PC-9 (cell line): ENCODE measurements around the gene NAGA. TPM values are rescaled to one million over a fixed set of nuclear protein-coding genes. Genes with fewer than 3 reads are reported as not detected.

ENCODE experiments used
- BruUV-seq: library from RNA; stranded (reverse); fragments of 400-500 nt; replicated peaks from 2 replicates; lab custom pipeline; 2021; lab: Mats Ljungman, UMichigan
- CTCF ChIA-PET: fragments of 300-600 bp; sonication (Branson Sonifier 250); formaldehyde crosslinking; loops from one replicate; lab custom pipeline; 2022; ENCODE audit warnings: antibody characterized with exemption; lab: Charles Lee
- POLR2A ChIA-PET: fragments of 300-600 bp; sonication (Branson Sonifier 250); formaldehyde crosslinking; loops from one replicate; lab custom pipeline; 2022; ENCODE audit warnings: antibody characterized with exemption; ENCODE audit not compliant: unreplicated experiment; lab: Charles Lee
- DNase-seq, 2 experiments: peaks; one replicate each; pipeline versions ENCODE4 v3.0.0 to v3.0.0-alpha.2; 2015 to 2022; ENCODE audit warnings: mixed read lengths in 1 of 2
- H2AFZ ChIP-seq: fragments of 200-600 bp; sonication (generic); 2 replicates; pipeline ENCODE4 v1.8.1; 2017; ENCODE audit warnings: antibody characterized with exemption
- H3F3A ChIP-seq: fragments of 200-600 bp; sonication (generic); 2 replicates; pipeline ENCODE4 v1.8.1; 2017; ENCODE audit warnings: antibody characterized with exemption, mild to moderate bottlenecking, low read depth; ENCODE audit not compliant: insufficient read depth
- H3K27ac ChIP-seq: fragments of 200-600 bp; sonication (generic); 2 replicates; pipeline ENCODE4 v1.6.1; 2016; ENCODE audit warnings: mixed run types
- H3K27me3 ChIP-seq: fragments of 200-600 bp; sonication (generic); 2 replicates; pipeline ENCODE4 v1.6.1; 2016; ENCODE audit warnings: low read depth, mixed run types; ENCODE audit not compliant: insufficient read depth
- H3K36me3 ChIP-seq: fragments of 200-600 bp; sonication (generic); 2 replicates; pipeline ENCODE4 v1.6.1; 2016; ENCODE audit warnings: low read depth, mixed run types
- H3K4me1 ChIP-seq: fragments of 200-600 bp; sonication (generic); replicated peaks from 2 replicates; pipeline ENCODE4 v1.6.1; 2016; ENCODE audit warnings: mixed run types; ENCODE audit not compliant: insufficient read depth
- H3K4me2 ChIP-seq: fragments of 200-600 bp; sonication (generic); 2 replicates; pipeline ENCODE4 v1.6.1; 2017; ENCODE audit warnings: mixed run types
- H3K4me3 ChIP-seq: fragments of 200-600 bp; sonication (generic); 2 replicates; pipeline ENCODE4 v1.6.1; 2016; ENCODE audit warnings: mixed run types
- H3K79me2 ChIP-seq: fragments of 200-600 bp; sonication (generic); 2 replicates; pipeline ENCODE4 v1.6.1; 2017; ENCODE audit warnings: low read depth, mixed run types
- H3K9me2 ChIP-seq: fragments of 200-600 bp; sonication (generic); 2 replicates; pipeline ENCODE4 v1.8.1; 2017; ENCODE audit warnings: mild to moderate bottlenecking; ENCODE audit not compliant: insufficient read depth
- H3K9me3 ChIP-seq: fragments of 200-600 bp; sonication (generic); 2 replicates; pipeline ENCODE4 v1.8.1; 2016; ENCODE audit warnings: low read depth; ENCODE audit not compliant: insufficient read depth
- H4K20me1 ChIP-seq: fragments of 200-600 bp; sonication (generic); 2 replicates; pipeline ENCODE4 v1.8.1; 2017; ENCODE audit not compliant: insufficient read depth
- EZH2 ChIP-seq: fragments of 200-600 bp; sonication (generic); IDR thresholded peaks from 2 replicates; pipeline ENCODE4 v1.8.0; 2017; ENCODE audit warnings: antibody characterized with exemption, low read depth
- intact Hi-C: fragments of 100-400 bp; cut with micrococcal nuclease; formaldehyde crosslinking; loops from one replicate; pipeline ENCODE4 v1.10.0; 2022; ENCODE audit not compliant: unreplicated experiment
- total RNA-seq: library from RNA; stranded (reverse); gene quantifications from 2 replicates; pipeline ENCODE4 v1.2.3, GENCODE V29; 2021
- TF ChIP-seq, protein P1 (sequence below): fragments of 200-600 bp; sonication (generic); conservative IDR thresholded peaks from 2 replicates; pipeline ENCODE4 v1.6.1; 2017; ENCODE audit warnings: mixed run types, antibody characterized with exemption, mild to moderate bottlenecking, moderate library complexity

NAGA gene
- total RNA-seq, 1 experiment from 2014 or later = 15.9 TPM

DNA sequence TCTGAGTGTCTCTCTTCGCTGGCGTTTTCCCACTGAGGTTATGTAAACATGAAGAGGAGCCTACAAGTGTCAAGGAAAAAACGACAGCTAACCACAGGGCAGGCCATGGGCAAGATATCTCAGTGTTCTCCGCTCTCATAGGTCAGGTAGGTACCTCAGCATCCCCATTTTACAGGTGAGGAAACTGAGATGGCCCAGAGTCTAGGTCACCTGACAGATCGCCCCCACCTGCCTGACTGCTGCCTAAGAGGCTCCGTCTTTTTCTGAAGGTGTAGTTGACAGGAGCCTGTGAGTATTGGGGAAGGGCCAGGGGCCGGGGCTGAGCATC is 20.8 kb upstream of the NAGA start:
- BruUV-seq = no TSS peak
- peaks cover 16% of the 10 kb centered on the region; the same call in 1 of the 2 replicates for H3K4me1 ChIP-seq
- H3K9me2 ChIP-seq = no peaks in the 10 kb centered on the region
- no peak overlapping the region for H3K27ac ChIP-seq
- peaks cover 25% of the 10 kb centered on the region for H3K79me2 ChIP-seq
- no peaks in the 10 kb centered on the region for H3K9me3 ChIP-seq
- no peaks in the 10 kb centered on the region; the same call in 1 of the 2 replicates for H4K20me1 ChIP-seq
- POLR2A ChIA-PET = interaction anchor here (0.6 to 0.7 kb wide), 2 partner anchors 144 to 532 kb away, joined by 3 to 6 read pairs; partner anchors contain the start of gene CENPM
- no peaks in the 10 kb centered on the region for H3K27me3 ChIP-seq
- no peak for DNase-seq
- intact Hi-C loops = loop anchor here (1.0 to 5.0 kb wide), 5 partner anchors 69 to 353 kb away; no protein-coding TSS in a partner anchor
- peak overlapping the region; percentile 95 for H2AFZ ChIP-seq
- H3K4me3 ChIP-seq = peak overlapping the region; percentile 98
- H3F3A ChIP-seq = peaks cover 20% of the 10 kb centered on the region; the same call in 1 of the 2 replicates
- H3K4me2 ChIP-seq = peak overlapping the region; percentile 90
- 0 out of 2 replicates have a peak, but pooled peaks cover 13% of the 10 kb centered on the region for H3K36me3 ChIP-seq
- CTCF ChIA-PET = interaction anchor here (0.6 to 2.1 kb wide), 5 partner anchors 21 to 484 kb away, joined by 3 to 13 read pairs (median 9); no protein-coding TSS in a partner anchor
- no peak for TF ChIP-seq EZH2
- TF ChIP-seq, protein P1, sequence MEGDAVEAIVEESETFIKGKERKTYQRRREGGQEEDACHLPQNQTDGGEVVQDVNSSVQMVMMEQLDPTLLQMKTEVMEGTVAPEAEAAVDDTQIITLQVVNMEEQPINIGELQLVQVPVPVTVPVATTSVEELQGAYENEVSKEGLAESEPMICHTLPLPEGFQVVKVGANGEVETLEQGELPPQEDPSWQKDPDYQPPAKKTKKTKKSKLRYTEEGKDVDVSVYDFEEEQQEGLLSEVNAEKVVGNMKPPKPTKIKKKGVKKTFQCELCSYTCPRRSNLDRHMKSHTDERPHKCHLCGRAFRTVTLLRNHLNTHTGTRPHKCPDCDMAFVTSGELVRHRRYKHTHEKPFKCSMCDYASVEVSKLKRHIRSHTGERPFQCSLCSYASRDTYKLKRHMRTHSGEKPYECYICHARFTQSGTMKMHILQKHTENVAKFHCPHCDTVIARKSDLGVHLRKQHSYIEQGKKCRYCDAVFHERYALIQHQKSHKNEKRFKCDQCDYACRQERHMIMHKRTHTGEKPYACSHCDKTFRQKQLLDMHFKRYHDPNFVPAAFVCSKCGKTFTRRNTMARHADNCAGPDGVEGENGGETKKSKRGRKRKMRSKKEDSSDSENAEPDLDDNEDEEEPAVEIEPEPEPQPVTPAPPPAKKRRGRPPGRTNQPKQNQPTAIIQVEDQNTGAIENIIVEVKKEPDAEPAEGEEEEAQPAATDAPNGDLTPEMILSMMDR = no peak

DNA sequence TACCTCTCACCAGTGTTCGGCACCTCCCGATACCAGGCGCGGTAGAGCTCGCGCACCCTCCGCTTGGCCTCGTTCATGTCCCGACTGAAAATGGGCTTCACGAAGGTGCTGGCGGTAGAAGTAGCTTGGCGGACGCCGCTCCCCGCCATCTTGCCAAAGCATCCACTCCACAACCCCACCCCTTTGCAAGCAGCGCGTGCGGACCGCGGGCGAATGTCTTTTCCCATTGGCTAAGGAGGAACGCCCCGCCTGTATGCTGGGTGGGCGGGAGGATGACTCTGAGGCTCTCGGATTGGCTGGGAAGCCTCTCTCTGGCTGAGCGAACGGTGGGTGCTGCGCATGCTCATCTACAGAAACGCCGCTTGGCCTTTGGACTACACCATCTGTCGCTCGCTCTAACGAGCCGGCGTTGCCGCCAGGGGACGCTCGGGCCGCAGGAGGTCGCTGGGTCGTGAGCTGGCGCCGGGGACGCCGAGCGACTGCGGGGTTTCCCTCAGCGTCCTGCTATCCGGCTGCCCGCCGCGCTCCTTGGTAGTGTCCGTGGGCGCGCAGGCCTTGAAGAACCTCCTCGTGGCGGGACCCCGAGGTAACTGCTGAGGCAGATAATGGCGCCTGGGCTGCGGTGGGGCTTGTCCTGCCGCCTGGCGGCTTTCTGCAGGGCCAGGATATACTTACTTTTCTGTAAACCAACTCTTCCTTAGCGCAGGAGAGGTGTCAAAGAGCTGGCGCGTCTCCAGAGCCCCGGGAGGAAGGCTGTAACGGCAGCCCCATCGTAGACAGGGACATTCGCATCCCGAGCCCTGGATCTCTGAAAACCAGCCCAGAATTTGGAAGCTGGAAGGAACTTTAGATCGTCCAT is 20.2 kb upstream of the NAGA start, which contains the start of gene NDUFA6:
Gene NDUFA6 (minus strand): TSS at position 177 of the 859 bp plus-strand sequence. CDS start 28 bp downstream, at position 149.
- no peak for TF ChIP-seq EZH2
- TF ChIP-seq, protein P1 = peak; percentile 92
- DNase-seq = peak; percentile 98
- Histone ChIP-seq H3K79me2 (peaks cover 25% of the 10 kb centered on the region), H3K9me3 (no peaks in the 10 kb centered on the region), H3K27ac (peak within 1 kb of the TSS; percentile 59), H3K27me3 (no peaks in the 10 kb centered on the region), H3K4me2 (peak within 1 kb of the TSS; percentile 90), H3K4me3 (peak within 1 kb of the TSS; percentile 98), H3K4me1 (peaks cover 16% of the 10 kb centered on the region; the same call in 1 of the 2 replicates), H3F3A (peaks cover 23% of the 10 kb centered on the region; the same call in 1 of the 2 replicates), H3K36me3 (peaks cover 19% of the 10 kb centered on the region), H4K20me1 (no peaks in the 10 kb centered on the region; the same call in 1 of the 2 replicates), H3K9me2 (no peaks in the 10 kb centered on the region), H2AFZ (peak within 1 kb of the TSS; percentile 97)
- ChIA-PET POLR2A (interaction anchor here (0.5 to 0.7 kb wide), 10 partner anchors 9 to 1378 kb away, joined by 3 to 31 read pairs (median 4); partner anchors contain the start of genes SMDT1 and WBP2NL), CTCF (interaction anchor here (0.6 to 2.1 kb wide), 8 partner anchors 8 to 485 kb away, joined by 3 to 28 read pairs (median 10); no protein-coding TSS in a partner anchor)
- intact Hi-C loops = loop anchor here (1.0 to 5.0 kb wide), 6 partner anchors 12 to 354 kb away; partner anchors contain the start of gene SMDT1
- BruUV-seq = no TSS peak

DNA sequence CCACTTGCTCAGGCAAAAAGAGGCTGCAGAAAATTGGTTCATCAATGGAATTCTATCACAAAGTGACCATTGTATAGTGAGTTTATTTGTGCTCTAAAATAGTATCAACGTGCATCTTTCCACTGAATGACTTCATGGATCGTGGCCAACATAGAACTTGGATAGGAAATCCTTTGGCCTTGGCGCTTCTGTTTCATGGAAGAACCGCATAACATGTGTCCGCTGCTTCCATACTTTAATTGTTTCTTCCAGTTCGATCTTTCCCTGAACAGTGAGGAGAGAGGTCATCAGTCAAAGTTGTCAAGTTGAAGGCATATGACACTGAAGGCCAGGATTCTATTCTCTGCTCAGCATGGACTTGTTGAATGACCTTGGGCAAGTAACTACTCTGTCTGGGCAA is 15.4 kb upstream of the NAGA start:
- no peak overlapping the region for H3K4me2 ChIP-seq
- peaks cover 18% of the 10 kb centered on the region; the same call in 1 of the 2 replicates for H3F3A ChIP-seq
- no peak overlapping the region for H3K4me3 ChIP-seq
- H4K20me1 ChIP-seq = no peaks in the 10 kb centered on the region; the same call in 1 of the 2 replicates
- DNase-seq = no peak
- TF ChIP-seq EZH2 = no peak
- TF ChIP-seq, protein P1 = no peak
- H3K4me1 ChIP-seq = peaks cover 9% of the 10 kb centered on the region; the same call in 1 of the 2 replicates
- no peaks in the 10 kb centered on the region for H3K27me3 ChIP-seq
- H3K27ac ChIP-seq = no peak overlapping the region
- H2AFZ ChIP-seq = no peak overlapping the region
- peaks cover 21% of the 10 kb centered on the region for H3K36me3 ChIP-seq
- no TSS peak for BruUV-seq
- peaks cover 33% of the 10 kb centered on the region for H3K79me2 ChIP-seq
- no peaks in the 10 kb centered on the region for H3K9me3 ChIP-seq
- ChIA-PET POLR2A (no interaction called here), CTCF (no interaction called here)
- intact Hi-C loops = no loop called here
- no peaks in the 10 kb centered on the region for H3K9me2 ChIP-seq
